Measurements from ENCODE around the gene NR1H3.

The NR1H3 gene

GRCh38 chr11:47270331-47271271 lies 12.8 kb downstream of the NR1H3 start:
- peak; percentile 36 to 51 for DNase-seq

GRCh38 chr11:47271328-47271727 lies 13.5 kb downstream of the NR1H3 start:
- DNase-seq = no peak

- peak; percentile 53 to 75 for DNase-seq
These were observed 14.3 kb downstream of the NR1H3 start for GRCh38 chr11:47271961-47272661.

- no peak for DNase-seq
These were observed 14.9 kb downstream of the NR1H3 start for GRCh38 chr11:47272706-47273105.

GRCh38 chr11:47274495-47275235 lies 16.9 kb downstream of the NR1H3 start:
- DNase-seq = no peak

- no peak for DNase-seq
These were observed 19.1 kb downstream of the NR1H3 start for GRCh38 chr11:47276923-47277322.

GRCh38 chr11:47278058-47278457 lies 20.3 kb downstream of the NR1H3 start:
- no peak for DNase-seq

GRCh38 chr11:47278769-47279168 lies 21.0 kb downstream of the NR1H3 start:
- DNase-seq = no peak

GRCh38 chr11:47280099-47280498 lies 22.3 kb downstream of the NR1H3 start:
- DNase-seq = no peak

GRCh38 chr11:47280860-47281259 lies 23.1 kb downstream of the NR1H3 start:
- DNase-seq = no peak

GRCh38 chr11:47282462-47282861 lies 24.7 kb downstream of the NR1H3 start:
- DNase-seq = no peak

GRCh38 chr11:47284151-47284550 lies 26.4 kb downstream of the NR1H3 start:
- DNase-seq = no peak

- no peak for DNase-seq
These were observed 28.4 kb downstream of the NR1H3 start for GRCh38 chr11:47285969-47286770.

GRCh38 chr11:47288066-47288465 lies 30.3 kb downstream of the NR1H3 start:
- DNase-seq = no peak

- DNase-seq = no peak
These were observed 32.1 kb downstream of the NR1H3 start for GRCh38 chr11:47289856-47290255.

GRCh38 chr11:47295385-47295784 lies 37.6 kb downstream of the NR1H3 start:
- DNase-seq = no peak

- DNase-seq = no peak
These were observed 38.2 kb downstream of the NR1H3 start for GRCh38 chr11:47296045-47296444.

GRCh38 chr11:47299078-47299477 lies 41.3 kb downstream of the NR1H3 start:
- DNase-seq = no peak

GRCh38 chr11:47302853-47303252 lies 45.1 kb downstream of the NR1H3 start:
- DNase-seq = no peak

- no peak for DNase-seq
These were observed 48.1 kb downstream of the NR1H3 start for GRCh38 chr11:47305734-47306483.

GRCh38 chr11:47306484-47306844 lies 48.7 kb downstream of the NR1H3 start:
- DNase-seq = no peak

Data from SHP77 (cell line).